CD4-positive, alpha-beta T cell treated with Interleukin-17A for 4 hours (primary cell): ENCODE data around the gene CNTNAP2.
"Not testable (repeated sequence)": the region's sequence is repeated elsewhere in the genome, so short reads cannot be mapped to it uniquely, and the experiment has no call there.

Experiments used
- DNase-seq: peaks from one replicate; pipeline ENCODE4 v3.0.0-alpha.2; 2020; ENCODE audit warnings: mixed read lengths

CNTNAP2 gene

DNA sequence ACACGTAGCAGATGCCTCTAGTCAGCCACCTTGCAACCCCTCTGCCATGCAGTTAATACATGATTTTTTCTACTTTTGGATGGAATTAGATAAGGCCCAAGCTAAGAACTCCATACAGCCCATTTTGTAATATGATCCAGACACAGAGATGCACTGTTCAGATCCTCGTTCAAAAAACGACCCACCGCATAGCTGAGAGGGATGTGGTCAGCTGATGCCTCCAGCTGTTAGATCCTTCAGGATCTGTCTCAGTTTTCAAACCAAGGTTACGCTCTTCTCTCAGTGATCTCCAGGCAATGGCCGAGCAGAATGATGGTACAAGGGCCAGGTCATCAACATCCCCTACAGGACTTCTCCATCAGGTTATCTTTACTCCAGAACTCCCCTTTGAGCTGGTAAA is 1592.3 kb downstream of the CNTNAP2 start:
- DNase-seq = no peak

DNA sequence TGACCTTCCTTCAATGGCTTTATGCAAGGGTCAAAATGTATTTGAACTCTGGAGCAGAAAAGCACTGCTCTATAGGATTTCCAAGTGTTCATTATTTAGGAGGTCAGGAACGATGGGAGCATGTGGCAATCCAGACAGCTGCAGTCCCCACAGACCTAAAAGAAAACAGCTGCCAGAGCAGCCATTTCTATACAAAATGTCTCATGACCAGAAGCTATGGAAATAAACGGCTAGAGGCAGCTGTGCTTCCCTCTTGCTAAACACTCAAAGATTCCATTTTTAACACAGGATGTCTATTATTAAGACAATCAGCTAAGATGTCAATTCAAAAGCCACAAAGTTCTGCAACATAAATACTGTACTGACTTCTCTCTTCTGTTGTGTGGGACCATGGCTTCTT is 1594.8 kb downstream of the CNTNAP2 start:
- no peak for DNase-seq

- no peak for DNase-seq
Measured at GRCh38 chr7:147721962-147722830, 1605.6 kb downstream of the CNTNAP2 start.

DNA sequence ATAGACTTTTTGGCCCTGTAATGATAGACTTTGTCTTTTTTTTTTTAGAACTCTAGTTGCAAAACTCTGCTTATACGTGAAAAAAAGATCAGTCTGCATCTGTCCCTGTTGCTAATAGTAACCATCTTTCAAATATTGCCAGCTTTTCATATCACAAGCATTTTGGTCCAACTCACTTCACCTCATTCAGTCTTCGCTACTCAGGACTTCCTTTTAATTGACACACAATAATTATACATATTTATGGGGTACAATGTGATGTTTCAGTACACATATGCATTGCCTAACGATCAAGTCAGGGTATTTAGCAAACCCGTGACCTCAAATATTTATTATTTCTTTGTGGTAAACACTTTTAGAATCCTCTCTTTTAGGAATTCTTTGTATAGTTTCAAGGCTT is 1606.9 kb downstream of the CNTNAP2 start:
- no peak for DNase-seq

- no peak for DNase-seq
Measured at GRCh38 chr7:147731311-147731710, 1614.7 kb downstream of the CNTNAP2 start.

DNA sequence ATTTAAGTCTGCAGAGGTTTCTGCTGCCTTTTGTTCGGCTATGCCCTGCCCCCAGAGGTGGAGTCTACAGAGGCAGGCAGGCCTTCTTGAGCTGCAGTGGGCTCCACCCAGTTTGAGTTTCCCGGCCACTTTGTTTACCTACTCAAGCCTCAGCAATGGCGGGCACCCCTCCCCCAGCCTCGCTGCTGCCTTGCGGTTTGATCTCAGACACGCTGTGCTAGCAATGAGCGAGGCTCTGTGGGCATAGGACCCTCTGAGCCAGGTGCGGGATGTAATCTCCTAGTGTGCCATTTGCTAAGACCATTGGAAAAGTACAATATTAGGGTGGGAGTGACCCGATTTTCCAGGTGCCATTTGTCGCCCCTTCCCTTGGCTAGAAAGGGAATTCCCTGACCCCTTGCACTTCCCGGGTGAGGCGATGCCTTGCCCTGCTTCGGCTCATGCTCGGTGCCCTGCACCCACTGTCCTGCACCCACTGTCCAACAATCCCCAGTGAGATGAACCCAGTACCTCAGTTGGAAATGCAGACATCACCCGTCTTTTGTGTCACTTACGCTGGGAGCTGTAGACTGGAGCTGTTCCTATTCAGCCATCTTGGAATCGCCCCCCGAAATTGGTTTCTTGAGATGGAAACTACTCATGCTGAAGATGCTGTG is 1621.1 kb downstream of the CNTNAP2 start:
- not testable (repeated sequence) for DNase-seq

- DNase-seq = no peak
Measured at GRCh38 chr7:147742301-147742700, 1625.7 kb downstream of the CNTNAP2 start.

DNA sequence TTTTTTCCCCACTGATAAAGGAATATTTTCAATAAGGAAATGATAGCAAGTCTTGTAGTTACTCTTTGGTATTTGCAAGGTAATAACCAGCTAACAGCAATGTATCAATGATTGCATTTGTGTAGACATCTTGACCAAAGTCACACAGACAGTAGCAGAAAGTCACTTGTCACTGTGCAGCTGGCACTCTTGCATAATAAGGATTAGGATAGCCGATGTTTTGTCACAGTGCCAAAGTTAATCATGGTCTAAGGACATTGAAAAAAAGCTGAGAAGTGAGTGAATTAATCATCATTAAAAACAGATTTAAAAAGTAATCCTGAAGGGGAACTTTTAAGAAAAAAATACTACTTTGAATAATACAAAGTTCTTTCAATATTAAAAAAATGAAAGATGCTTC is 1639.7 kb downstream of the CNTNAP2 start:
- DNase-seq = no peak

GRCh38 chr7:147759327-147759943 is 1642.8 kb downstream of the CNTNAP2 start:
- no peak for DNase-seq

DNA sequence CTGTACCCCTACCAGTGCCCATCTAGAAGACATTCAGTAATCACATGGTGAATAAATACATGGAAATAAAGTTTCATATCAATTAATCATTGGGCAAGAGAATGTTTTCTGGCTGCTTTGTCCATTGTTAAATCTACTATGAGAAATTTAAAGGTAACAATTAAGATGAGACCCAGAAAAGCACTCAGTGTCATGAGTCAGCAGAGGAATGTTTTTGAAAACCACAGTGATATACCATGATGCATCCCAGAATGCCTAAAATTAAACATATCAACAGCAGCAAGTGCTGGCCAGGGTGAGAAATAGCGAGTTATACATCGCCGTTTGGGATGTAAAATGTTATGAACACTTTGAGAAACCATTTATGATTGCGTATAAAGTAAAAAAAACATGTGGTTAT is 1648.7 kb downstream of the CNTNAP2 start:
- DNase-seq = no peak

GRCh38 chr7:147771344-147771743 is 1654.7 kb downstream of the CNTNAP2 start:
- DNase-seq = no peak

DNA sequence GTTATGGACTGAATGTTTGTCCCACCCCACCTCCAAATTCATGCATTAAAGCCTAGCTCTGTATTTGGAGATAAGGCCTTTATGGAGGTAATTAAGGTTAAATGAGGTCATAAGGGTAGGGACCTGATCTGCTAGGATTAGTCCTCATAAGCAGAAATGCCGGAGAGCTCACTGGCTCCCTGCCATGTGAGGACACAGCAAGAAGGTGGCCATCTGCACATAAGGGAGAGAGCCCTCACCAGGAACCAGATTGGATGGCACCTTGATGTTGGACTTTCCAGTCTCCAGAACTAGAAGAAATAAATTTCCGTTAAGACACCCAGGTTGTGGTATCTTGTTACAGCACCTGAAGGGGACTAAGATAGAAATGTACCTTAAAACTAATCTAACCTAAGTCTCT is 1657.9 kb downstream of the CNTNAP2 start:
- no peak for DNase-seq

DNA sequence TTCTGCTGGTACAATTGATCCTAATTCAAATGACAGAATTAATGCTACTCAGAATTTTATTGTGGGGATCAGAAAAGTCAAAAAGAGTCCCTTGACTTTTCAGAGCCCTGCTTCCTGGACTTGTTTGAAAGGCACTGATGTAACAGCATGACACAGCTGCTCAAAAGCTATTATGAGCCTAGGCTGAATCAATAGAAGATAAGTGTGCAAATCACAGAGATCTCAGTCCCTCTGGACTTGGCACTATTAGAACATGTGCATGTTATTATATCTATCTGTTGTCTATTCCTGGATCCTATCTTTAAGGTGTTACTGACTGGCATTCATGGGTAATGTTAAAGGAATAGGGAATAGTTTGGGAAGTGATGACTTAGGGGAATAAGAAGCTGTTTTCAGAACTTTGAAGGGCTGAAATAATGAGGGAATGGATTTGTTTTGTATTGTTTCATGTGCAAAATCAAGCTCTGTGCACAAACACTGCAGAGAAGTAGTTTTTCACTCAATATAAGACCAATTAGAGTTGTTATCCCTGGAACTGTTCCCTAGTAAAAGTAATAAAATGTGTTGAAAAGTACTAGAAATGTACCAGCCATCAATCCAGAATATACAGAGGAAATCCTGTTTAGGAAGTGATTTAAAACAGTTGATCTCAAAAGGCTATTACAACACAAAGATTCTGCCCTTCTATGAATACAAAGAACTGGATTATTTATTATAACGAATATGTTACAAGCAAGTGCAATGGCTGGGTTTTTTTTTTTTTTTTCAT is 1659.1 kb downstream of the CNTNAP2 start:
- DNase-seq = no peak

GRCh38 chr7:147777309-147777708 is 1660.7 kb downstream of the CNTNAP2 start:
- DNase-seq = no peak

DNA sequence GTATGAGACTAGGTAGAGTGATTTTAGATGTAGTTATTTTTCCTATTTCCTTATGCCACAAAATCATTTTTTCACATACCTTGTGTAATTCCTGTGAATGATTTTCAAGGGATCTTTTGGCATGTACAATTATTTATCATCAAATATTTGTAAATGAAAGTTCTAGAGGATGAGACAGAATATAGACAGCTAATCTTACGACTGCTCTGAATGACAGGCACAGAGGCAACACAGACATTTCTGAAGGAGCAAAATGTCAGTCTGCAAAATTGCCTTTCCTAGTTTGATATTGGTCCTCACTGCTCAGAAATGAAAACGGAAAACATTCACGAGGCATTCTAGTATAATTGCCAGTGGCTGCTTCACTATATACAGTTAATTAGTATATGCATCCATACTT is 1663.3 kb downstream of the CNTNAP2 start:
- no peak for DNase-seq

- no peak for DNase-seq
Measured at GRCh38 chr7:147796581-147796980, 1680.0 kb downstream of the CNTNAP2 start.

DNA sequence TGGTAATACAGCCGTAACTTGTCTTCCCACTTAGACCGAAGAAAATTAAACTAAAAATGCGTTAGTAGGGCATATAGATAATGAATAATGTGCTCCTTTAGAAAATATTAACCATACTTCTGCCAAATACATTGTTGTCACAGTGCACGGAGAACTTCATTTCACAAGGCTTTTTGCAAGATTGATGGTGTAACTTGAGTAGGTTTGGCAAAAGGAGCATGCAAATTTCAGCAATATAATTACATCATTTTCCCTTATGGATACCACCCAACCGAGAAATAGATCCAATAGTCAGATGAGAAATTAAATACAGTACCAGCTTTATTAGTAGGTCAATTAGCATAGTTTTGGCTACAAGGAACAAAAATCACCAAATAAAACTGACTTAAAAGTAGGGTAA is 1681.4 kb downstream of the CNTNAP2 start:
- DNase-seq = no peak

- DNase-seq = not testable (repeated sequence)
Measured at GRCh38 chr7:147801762-147802161, 1685.2 kb downstream of the CNTNAP2 start.

DNA sequence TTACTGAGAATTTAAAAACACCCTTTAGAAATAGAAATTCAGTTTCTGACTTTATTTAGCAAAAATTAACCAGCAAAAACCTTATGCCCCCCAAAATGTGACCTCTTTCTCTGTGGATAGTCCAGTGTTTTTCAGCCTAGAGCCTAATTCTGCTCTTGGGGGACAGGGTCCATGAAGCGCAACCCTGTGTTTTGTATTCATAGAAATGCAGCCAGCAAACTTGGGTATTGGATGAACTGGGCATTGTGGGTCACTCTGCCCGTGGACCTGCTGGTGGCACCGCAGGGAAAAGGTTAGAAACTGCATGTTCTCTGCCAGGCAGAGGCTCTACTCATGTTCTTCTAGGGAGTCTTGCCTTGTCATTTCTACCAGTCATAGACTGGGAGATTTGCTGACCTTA is 1686.5 kb downstream of the CNTNAP2 start:
- no peak for DNase-seq

DNA sequence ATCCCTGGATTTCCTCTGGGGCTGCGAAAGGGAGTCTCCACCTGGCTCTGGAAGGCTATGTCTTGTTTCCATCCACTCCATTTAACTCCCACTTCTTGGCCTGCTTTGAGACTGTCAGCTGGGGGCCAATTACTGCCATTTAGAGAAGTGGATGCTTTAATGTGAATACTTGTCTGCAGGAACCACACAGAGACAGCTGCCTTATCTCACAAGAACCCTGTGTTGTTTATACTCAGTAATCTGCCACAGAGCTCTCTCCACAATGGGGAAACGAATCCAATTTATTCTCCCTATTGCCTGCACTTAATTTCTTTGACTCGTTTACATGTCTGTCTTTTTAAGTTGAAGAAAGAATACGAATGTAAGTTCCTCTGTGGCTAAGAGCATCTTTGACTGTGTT is 1687.0 kb downstream of the CNTNAP2 start:
- DNase-seq = no peak

GRCh38 chr7:147804032-147804431 is 1687.4 kb downstream of the CNTNAP2 start:
- no peak for DNase-seq

DNA sequence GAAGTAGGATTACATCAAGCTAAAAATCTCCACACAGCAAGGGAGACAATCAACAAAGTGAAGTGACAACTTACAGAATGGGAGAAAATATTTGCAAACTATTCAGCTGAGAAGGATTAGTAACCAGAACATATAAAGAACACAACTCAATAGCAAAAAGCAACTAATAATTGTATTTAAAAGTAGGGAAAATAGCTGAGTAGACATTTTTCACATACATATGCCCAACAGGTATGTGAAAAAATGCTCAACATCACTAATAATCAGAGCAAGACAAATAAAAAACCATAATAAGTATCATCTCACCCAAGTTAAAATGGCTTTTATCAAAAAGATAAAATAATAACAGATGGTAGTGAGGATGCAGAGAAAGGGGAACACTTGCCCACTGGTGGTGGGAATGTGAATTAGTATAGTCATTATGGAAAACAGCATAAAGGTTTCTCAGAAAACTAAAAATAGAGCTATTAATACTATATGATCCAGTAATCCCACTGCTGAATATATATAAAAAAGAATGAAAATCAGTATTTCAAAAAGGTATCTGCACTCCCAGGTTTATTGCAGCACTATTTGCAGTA is 1689.5 kb downstream of the CNTNAP2 start:
- no peak for DNase-seq

GRCh38 chr7:147809786-147810185 is 1693.2 kb downstream of the CNTNAP2 start:
- DNase-seq = no peak
